WERI-Rb-1 (cell line): ENCODE data around the gene ERI3.

Experiments
- DNase-seq: peaks from one replicate; pipeline ENCODE4 v3.0.0-alpha.2; 2020
- H3K27ac ChIP-seq: fragments of 250-450 bp; sonication (Bioruptor Pico); 2 replicates; pipeline ENCODE4 v1.5.1; 2020; ENCODE audit warnings: mild to moderate bottlenecking, moderate library complexity
- H3K27me3 ChIP-seq: fragments of 250-450 bp; sonication (Bioruptor Pico); 2 replicates; pipeline ENCODE4 v1.5.1; 2021; ENCODE audit warnings: mild to moderate bottlenecking, low read depth, moderate library complexity; ENCODE audit not compliant: insufficient read depth, severe bottlenecking
- H3K36me3 ChIP-seq: fragments of 250-450 bp; sonication (Bioruptor Pico); 2 replicates; pipeline ENCODE4 v1.5.1; 2020; ENCODE audit warnings: mild to moderate bottlenecking, moderate library complexity
- H3K4me3 ChIP-seq: 2 replicates; pipeline ENCODE4 v1.5.1; 2011; ENCODE audit warnings: low read depth, mild to moderate bottlenecking, control low read depth, low read length
- H3K9me3 ChIP-seq: fragments of 250-450 bp; sonication (Bioruptor Pico); 2 replicates; pipeline ENCODE4 v1.5.1; 2021; ENCODE audit warnings: mild to moderate bottlenecking, moderate library complexity; ENCODE audit not compliant: severe bottlenecking
- CTCF ChIP-seq: IDR thresholded peaks from 2 replicates; pipeline ENCODE4 v1.5.1; 2011; ENCODE audit warnings: low read depth, mild to moderate bottlenecking, control low read depth, inconsistent platforms, low read length

The ERI3 gene

GRCh38 chr1:44355582-44356305 is 687 bp upstream of the ERI3 start:
- Histone ChIP-seq H3K27ac (peak overlapping the region; percentile 78), H3K27me3 (no peaks in the 10 kb centered on the region), H3K9me3 (no peaks in the 10 kb centered on the region), H3K4me3 (peak overlapping the region; percentile 39), H3K36me3 (no peaks in the 10 kb centered on the region)
- TF ChIP-seq CTCF: no peak
- DNase-seq: peak; percentile 27

- Histone ChIP-seq H3K4me3 (peak overlapping the region; percentile 70), H3K9me3 (no peaks in the 10 kb centered on the region), H3K27ac (peak overlapping the region; percentile 76), H3K36me3 (no peaks in the 10 kb centered on the region), H3K27me3 (no peaks in the 10 kb centered on the region)
- TF ChIP-seq CTCF: no peak
- DNase-seq: no peak
These were observed 703 bp downstream of the ERI3 start for GRCh38 chr1:44354268-44354839.

- Histone ChIP-seq H3K36me3 (no peaks in the 10 kb centered on the region; the same call in 1 of the 2 replicates), H3K27ac (no peak overlapping the region), H3K27me3 (no peaks in the 10 kb centered on the region), H3K4me3 (no peak overlapping the region), H3K9me3 (no peaks in the 10 kb centered on the region)
- no peak for DNase-seq
- TF ChIP-seq CTCF: no peak
These were observed 1.5 kb downstream of the ERI3 start for GRCh38 chr1:44353604-44354003.

GRCh38 chr1:44351289-44351688 is 3.8 kb downstream of the ERI3 start:
- H3K4me3 ChIP-seq: no peak overlapping the region
- no peaks in the 10 kb centered on the region; the same call in 1 of the 2 replicates for H3K36me3 ChIP-seq
- no peak overlapping the region; the same call in 1 of the 2 replicates for H3K27ac ChIP-seq
- no peaks in the 10 kb centered on the region for H3K9me3 ChIP-seq
- no peaks in the 10 kb centered on the region for H3K27me3 ChIP-seq
- peak; percentile 18 for DNase-seq
- TF ChIP-seq CTCF: no peak

GRCh38 chr1:44348061-44348485 is 7.0 kb downstream of the ERI3 start:
- Histone ChIP-seq H3K27me3 (no peaks in the 10 kb centered on the region), H3K4me3 (no peak overlapping the region), H3K27ac (no peak overlapping the region), H3K9me3 (no peaks in the 10 kb centered on the region), H3K36me3 (no peaks in the 10 kb centered on the region; the same call in 1 of the 2 replicates)
- no peak for DNase-seq
- TF ChIP-seq CTCF: no peak
